Right atrium auricular region (tissue), 2 donors: Measurements from ENCODE around the gene C19orf38. TPM values are rescaled to one million over a fixed set of nuclear protein-coding genes. Genes with fewer than 3 reads are reported as not detected.
A peak's percentile ranks its signal among the peaks of the same experiment; 100 is the strongest.
"Not testable (repeated sequence)": the region's sequence is repeated elsewhere in the genome, so short reads cannot be mapped to it uniquely, and the experiment has no call there.

Experiments
- DNase-seq: peaks from one replicate; pipeline ENCODE4 v3.0.0-alpha.2; 2019; ENCODE audit warnings: low spot score
- H3K27ac ChIP-seq, 2 donors: fragments of 200-600 bp; sonication (generic); 1 replicate in 1 of 2; 2 replicates in 1 of 2; pipeline ENCODE4 v1.5.1; 2016 to 2019
- H3K27me3 ChIP-seq, 2 donors: fragments of 200-600 bp; sonication (generic); one replicate each; pipeline versions ENCODE4 v1.5.1 to v1.6.0; 2017 to 2019
- H3K36me3 ChIP-seq: fragments of 200-600 bp; sonication (generic); one replicate; pipeline ENCODE4 v1.5.1; 2016
- H3K4me1 ChIP-seq, 2 donors: fragments of 200-600 bp; sonication (generic); one replicate each; pipeline versions ENCODE4 v1.5.1 to v1.6.0; 2017 to 2019
- H3K4me3 ChIP-seq, 2 donors: fragments of 200-600 bp; sonication (generic); 1 replicate in 1 of 2; 2 replicates in 1 of 2; pipeline ENCODE4 v1.5.1; 2017 to 2019; ENCODE audit warnings: mild to moderate bottlenecking in 1 of 2, moderate library complexity in 1 of 2
- H3K9me3 ChIP-seq, 2 donors: fragments of 200-600 bp; sonication (generic); one replicate each; pipeline ENCODE4 v1.5.1; 2019
- CTCF ChIP-seq, 2 donors: fragments of 200-600 bp; sonication (generic); IDR thresholded peaks; one replicate each; pipeline ENCODE4 v1.5.1; 2019; ENCODE audit warnings: antibody characterized with exemption in 2 of 2
- total RNA-seq, 2 donors: library from RNA; depleted of rRNA; stranded (reverse); fragments of >200 nt; gene quantifications; one replicate each; pipeline ENCODE4 v1.1.0, GENCODE V29; 2016

Gene C19orf38
- total RNA-seq, 2 donors from 2014 or later = 1.5 TPM; not detected in 1

DNA sequence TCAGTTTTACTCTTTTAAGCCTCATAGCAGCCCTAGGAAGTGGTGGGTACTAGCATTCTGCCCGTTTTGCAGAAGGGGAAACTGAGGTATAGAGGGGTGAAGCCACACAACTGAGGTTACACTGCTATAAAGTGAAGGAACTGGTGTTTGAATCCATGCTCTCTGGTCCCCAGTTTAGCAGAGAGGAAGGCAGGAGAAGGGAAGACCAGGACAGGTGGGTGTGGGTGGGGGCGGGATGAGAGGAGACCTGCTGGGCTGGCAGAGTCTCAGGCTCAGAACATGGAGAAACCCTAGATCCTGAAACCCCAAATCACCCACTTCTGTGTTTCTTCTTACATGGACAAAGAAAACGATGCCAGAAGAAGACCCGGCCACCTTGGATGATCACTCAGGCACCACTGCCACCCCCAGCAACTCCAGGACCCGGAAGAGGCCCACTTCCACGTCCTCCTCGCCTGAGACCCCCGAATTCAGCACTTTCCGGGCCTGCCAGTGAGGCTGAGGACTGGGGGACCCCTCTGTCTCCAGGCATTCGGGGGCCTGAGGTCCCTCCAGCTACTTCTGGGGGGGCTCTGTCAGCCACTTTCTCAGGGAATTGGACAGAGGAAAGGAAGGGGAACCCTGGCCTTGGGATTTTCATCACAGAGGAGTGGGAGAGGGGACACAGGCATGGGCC, 20.8 kb downstream of the C19orf38 start:
- no peaks in the 10 kb centered on the region for H3K9me3 ChIP-seq
- TF ChIP-seq CTCF (IDR thresholded peaks at IDR 0.05) = no peak
- H3K4me1 ChIP-seq = peaks cover 0 to 26% of the 10 kb centered on the region in 2 donors
- H3K27me3 ChIP-seq = no peaks in the 10 kb centered on the region
- no peak overlapping the region for H3K27ac ChIP-seq
- no peak for DNase-seq
- no peaks in the 10 kb centered on the region for H3K36me3 ChIP-seq
- H3K4me3 ChIP-seq = no peak overlapping the region

DNA sequence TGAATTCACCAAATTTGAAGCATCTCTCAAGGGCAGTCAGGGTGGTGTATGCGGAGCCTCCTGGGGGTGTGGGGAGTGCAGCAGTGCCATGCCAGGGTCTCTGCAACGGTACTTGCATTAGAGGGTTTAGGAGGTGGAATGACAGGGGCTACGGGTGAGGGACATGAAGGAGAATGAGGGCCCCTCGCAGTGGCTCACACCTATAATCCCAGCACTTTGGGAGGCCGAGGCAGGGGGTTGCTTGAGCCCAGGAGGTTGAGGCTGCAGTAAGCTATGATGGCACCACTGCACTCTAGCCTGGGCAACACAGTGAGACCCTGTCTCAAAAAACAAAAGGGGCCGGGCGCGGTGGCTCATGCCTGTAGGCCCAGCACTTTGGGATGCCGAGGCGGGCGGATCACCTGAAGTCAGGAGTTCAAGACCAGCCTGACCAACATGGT, 21.7 kb downstream of the C19orf38 start:
- not testable (repeated sequence) for H3K27me3 ChIP-seq, H3K4me3 ChIP-seq, DNase-seq, H3K9me3 ChIP-seq, H3K27ac ChIP-seq, H3K36me3 ChIP-seq
- H3K4me1 ChIP-seq = peaks cover 0 to 22% of the 10 kb centered on the region in 2 donors

DNA sequence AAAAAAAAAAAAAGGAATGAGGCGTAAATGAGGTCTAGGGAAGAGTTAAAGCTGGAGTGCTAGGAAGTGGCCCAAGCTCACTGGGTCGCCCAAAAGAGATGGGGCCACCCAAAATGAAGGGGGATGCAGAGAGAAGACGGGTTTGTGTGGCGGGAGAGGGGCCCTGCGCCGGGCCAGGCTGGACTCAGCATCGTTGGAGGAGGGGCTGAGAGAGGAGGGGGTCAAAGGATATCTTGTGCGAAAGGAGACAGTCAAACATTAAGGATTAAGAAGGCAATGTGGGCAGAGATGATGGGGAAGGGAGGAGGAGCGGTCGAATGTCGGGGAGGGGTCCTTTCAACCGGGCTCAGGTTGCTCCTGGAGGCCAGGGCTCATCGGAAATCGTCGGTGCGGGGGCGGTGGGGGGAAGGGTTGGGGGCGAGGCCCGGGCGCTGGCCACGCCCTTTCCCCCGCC, 22.3 kb downstream of the C19orf38 start:
- peak overlapping the region; percentile 72 to 79 for H3K27ac ChIP-seq
- no peaks in the 10 kb centered on the region for H3K9me3 ChIP-seq
- no peak for DNase-seq
- no peaks in the 10 kb centered on the region for H3K27me3 ChIP-seq
- peaks cover 0 to 22% of the 10 kb centered on the region in 2 donors for H3K4me1 ChIP-seq
- no peak for TF ChIP-seq CTCF (IDR thresholded peaks at IDR 0.05)
- peak overlapping the region; percentile 42 to 56 for H3K4me3 ChIP-seq
- H3K36me3 ChIP-seq = no peaks in the 10 kb centered on the region

DNA sequence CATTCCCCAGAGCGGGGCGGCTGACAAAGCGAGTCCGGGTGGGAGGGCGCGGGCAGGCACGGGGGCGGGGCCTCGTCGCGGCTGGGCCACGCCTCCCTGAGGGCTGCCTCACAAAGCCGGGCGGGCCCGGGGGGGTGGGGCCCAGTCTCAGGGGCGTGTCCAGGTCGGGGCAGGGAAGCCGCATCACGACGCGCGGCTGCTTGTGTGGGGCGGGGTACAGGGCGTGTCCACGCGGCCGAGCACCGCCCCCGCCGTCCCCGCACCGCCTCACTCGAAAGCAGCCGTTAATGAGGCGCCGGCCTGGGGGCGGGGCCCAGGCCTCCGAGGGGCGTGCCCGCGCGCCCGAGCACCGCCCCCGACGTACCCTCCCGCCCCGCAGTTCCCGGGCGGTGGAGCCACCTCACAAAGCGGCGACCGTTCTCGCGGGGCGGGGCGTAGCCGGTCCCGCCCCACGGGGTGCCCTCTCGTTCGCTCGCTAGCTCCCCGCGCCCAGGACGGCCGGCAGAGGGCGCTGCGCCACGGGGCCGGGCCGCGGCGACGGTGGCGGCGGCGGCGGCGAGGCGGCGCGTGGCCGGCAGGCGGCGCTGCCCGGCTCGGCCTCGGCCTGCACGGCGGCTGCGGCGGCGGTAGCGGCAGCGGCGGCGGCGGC, 22.9 kb downstream of the C19orf38 start, which contains the start of gene CARM1:
CARM1 (plus strand) TSS at position 599 of the 649 bp plus-strand sequence. CDS start 150 bp downstream, outside the sequence.
- no peaks in the 10 kb centered on the region for H3K9me3 ChIP-seq
- H3K27ac ChIP-seq = peak within 1 kb of the TSS; percentile 80 to 83
- no peaks in the 10 kb centered on the region for H3K27me3 ChIP-seq
- peak within 1 kb of the TSS; percentile 74 to 84 for H3K4me3 ChIP-seq
- H3K4me1 ChIP-seq = peaks cover 0 to 26% of the 10 kb centered on the region in 2 donors
- DNase-seq = peak; percentile 99
- peak; percentile 59 to 76 for TF ChIP-seq CTCF (IDR thresholded peaks at IDR 0.05)
- no peaks in the 10 kb centered on the region for H3K36me3 ChIP-seq

GRCh38 chr19:10871711-10872545, 23.7 kb downstream of the C19orf38 start:
- no peaks in the 10 kb centered on the region for H3K36me3 ChIP-seq
- peak overlapping the region; percentile 74 to 84 for H3K4me3 ChIP-seq
- H3K27ac ChIP-seq = peak overlapping the region; percentile 80 to 83
- no peaks in the 10 kb centered on the region for H3K9me3 ChIP-seq
- peaks cover 0 to 35% of the 10 kb centered on the region in 2 donors for H3K4me1 ChIP-seq
- no peaks in the 10 kb centered on the region for H3K27me3 ChIP-seq
- no peak for DNase-seq
- TF ChIP-seq CTCF (IDR thresholded peaks at IDR 0.05) = peak in 1 of 2 donors; percentile 19
